ENCODE data around the gene LAMB3.

Gene LAMB3

GRCh38 chr1:209641832-209642172, 10.4 kb downstream of the LAMB3 start:
- DNase-seq (ENCODE audit: low read depth): no peak
- H3K4me3 ChIP-seq (ENCODE audit: low read depth, low read length): no peak overlapping the region

GRCh38 chr1:209635850-209636249, 16.4 kb downstream of the LAMB3 start:
- DNase-seq (ENCODE audit: low read depth): no peak
- H3K4me3 ChIP-seq (ENCODE audit: low read depth, low read length): no peak overlapping the region

GRCh38 chr1:209634005-209634737, 18.1 kb downstream of the LAMB3 start:
- no peak overlapping the region for H3K4me3 ChIP-seq (ENCODE audit: low read depth, low read length)
- no peak for DNase-seq (ENCODE audit: low read depth)

DNA sequence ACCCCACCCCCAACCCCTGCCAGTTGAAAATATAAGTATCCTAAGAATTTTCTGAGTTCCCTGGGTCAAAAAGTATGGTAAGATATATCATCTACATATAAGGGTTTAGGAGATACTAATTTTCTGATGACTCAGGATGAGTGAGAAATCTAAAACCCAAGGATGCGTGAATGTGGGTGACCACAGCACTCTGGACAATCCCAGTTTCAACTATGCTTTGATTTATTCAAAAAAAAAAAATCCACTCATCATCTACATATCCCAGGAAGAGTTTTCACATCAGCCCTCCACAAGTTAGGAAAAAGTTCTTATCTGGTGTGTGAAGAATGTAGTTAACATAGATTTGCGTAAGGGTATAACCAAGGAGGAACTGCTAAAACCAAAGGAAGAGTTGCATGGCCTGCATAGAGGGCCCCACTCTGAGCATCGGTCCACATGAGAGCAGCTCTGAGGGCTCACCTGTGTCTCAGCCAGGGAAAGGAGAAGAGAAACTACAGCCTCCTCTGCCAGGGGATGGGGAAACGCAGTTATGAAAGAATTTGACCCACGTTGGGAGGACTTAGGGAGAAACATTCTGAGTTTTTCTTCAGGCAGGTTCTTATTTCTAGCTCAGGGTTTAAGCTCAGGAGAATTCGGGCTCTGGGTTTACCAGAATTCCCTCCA, 18.8 kb downstream of the LAMB3 start:
- DNase-seq (ENCODE audit: low read depth): no peak
- no peak overlapping the region for H3K4me3 ChIP-seq (ENCODE audit: low read depth, low read length)

DNA sequence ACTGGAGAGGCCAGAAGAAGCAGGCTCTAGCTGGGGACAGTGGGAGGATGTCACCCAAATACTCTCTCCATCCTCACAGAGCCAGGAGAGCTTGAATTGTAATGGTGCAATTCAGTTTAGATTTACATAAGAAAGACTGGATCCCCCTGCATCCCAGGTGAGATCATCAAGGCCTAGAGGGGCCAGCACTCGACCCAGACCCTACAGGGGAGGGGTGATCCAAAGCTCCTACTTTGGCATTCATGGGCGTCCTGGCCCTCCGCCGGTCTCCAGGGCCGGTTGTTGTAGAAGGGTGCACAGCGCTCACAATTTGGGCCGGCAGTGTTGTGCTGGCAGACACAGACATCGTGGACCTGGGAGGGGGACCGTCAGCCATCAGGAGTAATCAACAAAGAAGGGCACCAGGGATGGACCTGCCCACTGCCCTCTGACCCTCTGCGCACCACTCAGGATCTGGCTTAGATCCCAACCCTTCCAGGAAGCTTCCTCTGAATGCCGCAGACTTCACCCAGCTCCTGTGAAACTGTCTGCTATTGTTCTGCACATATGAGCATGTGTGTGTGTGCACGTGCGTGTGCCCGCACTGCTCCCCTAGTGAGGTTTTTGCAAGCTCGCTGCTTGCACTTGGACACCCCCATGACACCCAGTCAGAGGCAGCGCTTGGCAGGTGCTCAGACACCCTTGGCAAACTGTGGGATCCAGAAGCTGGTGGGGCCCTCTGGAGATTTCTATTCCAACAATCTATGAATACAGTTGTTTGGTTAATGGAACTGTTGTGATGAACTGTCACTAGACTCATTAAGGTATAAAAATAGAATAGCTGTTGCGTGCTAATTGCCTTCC, 21.6 kb downstream of the LAMB3 start:
- no peak overlapping the region for H3K4me3 ChIP-seq (ENCODE audit: low read depth, low read length)
- no peak for DNase-seq (ENCODE audit: low read depth)

- H3K4me3 ChIP-seq (ENCODE audit: low read depth, low read length): no peak overlapping the region
- DNase-seq (ENCODE audit: low read depth): no peak
Measured at GRCh38 chr1:209629621-209630382, 22.4 kb downstream of the LAMB3 start.

DNA sequence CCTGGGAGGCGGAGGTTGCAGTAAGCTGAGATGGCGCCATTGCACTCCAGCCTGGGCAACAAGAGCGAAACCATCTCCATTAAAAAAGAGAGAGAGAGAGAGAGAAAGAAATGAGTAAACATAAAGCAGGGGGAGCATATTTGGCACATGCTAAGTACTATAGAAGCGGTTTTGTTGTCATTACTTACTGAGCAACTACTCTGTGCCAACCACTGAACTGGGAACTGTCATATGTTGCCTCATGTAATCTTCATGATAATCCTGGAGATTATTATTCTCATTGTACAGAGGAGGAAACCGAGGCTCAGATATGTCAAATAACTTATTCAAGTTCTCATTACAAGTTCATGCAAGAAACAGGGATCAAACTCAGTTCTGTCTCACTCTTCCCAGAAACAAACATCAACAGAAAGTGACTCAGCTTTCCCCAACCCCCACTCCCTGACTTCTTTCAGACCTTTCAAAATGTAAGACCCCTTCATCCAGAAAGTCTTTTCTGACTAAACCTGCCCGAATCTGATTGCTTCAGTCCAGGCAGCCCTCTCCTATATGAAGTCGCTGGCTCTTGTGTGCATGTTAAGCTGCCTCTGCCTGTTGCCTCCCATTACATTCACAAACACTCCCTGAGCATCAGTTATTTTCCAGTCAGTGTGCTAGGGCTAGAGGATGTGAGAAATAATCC, 23.5 kb downstream of the LAMB3 start:
- no peak overlapping the region for H3K4me3 ChIP-seq (ENCODE audit: low read depth, low read length)
- DNase-seq (ENCODE audit: low read depth): no peak

DNA sequence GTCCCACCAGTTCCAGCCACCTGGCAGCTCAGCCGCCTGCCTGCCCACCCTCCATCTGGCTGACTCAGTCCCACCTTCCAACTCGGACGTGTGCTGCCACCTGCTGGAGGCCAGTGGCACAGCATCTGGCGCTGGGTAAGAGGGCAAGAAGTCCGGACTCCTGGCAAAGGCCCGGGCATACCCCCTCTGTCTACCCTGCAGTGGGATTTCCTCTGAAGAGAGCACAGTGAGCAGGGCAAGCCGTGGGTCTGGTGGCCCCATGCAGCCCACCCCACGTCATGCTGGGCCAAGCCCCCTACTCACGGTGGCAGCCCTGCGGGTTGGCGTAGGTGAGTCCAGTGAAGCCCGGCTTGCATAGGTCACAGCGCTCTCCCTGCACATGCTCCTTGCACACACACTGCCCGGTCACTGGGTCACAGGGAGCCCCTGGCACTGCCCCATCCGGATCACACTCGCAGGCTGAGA, 24.5 kb downstream of the LAMB3 start:
- no peak for DNase-seq (ENCODE audit: low read depth)
- H3K4me3 ChIP-seq (ENCODE audit: low read depth, low read length): no peak overlapping the region

GRCh38 chr1:209627027-209627731, 25.0 kb downstream of the LAMB3 start:
- no peak for DNase-seq (ENCODE audit: low read depth)
- no peak overlapping the region for H3K4me3 ChIP-seq (ENCODE audit: low read depth, low read length)

DNA sequence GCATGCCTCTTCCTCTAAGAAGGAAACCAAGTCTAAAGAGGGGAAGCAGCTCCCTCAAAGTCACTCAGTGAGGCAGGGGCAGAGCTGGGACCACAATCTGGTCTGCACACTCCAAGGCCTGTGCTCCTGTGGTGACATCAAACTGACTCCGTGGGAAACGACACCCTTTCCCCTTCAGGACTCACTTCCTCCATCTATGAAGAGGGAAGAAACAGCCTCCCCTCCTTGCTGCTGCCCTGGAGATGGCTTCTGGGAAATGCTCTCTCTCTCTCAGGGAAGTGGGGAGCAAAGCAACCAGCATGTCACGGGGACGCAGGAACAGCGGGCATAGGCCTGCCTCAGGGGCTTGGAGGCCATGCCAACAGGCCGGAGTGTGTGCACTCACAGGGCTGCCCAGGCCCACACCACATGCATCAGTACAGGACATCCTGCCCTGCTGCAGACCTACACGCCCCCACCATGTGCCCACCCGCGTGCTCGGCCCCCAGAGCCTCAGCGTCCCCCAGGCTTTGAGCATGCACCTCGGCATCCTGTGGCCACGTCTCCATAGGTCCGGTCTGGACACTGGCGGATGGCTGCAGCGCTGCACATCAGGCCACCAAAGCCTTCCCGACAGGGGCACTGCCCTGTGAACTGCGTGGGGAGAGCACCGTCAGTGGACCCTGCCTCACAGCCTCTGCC, 25.7 kb downstream of the LAMB3 start:
- no peak overlapping the region for H3K4me3 ChIP-seq (ENCODE audit: low read depth, low read length)
- DNase-seq (ENCODE audit: low read depth): no peak

DNA sequence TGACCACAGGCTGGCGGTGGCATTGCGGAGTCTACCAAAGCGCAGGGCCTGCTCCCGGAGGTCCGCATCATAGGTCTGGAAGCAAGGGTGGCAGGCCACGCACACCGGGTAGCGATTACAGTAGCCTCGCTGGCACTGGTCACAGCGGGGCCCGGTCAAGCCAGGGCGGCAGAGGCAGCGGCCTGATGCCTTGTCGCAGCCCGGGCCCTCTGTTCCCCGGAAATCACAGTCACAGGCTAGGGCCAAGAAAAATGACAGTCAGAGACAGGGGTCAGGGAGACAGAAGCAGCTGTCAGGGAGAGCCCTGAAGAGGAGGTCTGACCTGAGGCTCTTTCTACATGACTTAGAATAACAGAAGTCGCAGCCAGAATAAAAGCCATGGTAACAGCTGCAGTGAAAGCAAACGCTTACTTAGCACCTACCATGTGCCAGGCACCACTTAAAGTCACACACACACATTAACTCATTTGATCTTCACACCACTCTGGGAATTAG, 26.4 kb downstream of the LAMB3 start:
- H3K4me3 ChIP-seq (ENCODE audit: low read depth, low read length): no peak overlapping the region
- DNase-seq (ENCODE audit: low read depth): no peak

- no peak overlapping the region for H3K4me3 ChIP-seq (ENCODE audit: low read depth, low read length)
- no peak for DNase-seq (ENCODE audit: low read depth)
Measured at GRCh38 chr1:209624558-209625549, 27.4 kb downstream of the LAMB3 start.

DNA sequence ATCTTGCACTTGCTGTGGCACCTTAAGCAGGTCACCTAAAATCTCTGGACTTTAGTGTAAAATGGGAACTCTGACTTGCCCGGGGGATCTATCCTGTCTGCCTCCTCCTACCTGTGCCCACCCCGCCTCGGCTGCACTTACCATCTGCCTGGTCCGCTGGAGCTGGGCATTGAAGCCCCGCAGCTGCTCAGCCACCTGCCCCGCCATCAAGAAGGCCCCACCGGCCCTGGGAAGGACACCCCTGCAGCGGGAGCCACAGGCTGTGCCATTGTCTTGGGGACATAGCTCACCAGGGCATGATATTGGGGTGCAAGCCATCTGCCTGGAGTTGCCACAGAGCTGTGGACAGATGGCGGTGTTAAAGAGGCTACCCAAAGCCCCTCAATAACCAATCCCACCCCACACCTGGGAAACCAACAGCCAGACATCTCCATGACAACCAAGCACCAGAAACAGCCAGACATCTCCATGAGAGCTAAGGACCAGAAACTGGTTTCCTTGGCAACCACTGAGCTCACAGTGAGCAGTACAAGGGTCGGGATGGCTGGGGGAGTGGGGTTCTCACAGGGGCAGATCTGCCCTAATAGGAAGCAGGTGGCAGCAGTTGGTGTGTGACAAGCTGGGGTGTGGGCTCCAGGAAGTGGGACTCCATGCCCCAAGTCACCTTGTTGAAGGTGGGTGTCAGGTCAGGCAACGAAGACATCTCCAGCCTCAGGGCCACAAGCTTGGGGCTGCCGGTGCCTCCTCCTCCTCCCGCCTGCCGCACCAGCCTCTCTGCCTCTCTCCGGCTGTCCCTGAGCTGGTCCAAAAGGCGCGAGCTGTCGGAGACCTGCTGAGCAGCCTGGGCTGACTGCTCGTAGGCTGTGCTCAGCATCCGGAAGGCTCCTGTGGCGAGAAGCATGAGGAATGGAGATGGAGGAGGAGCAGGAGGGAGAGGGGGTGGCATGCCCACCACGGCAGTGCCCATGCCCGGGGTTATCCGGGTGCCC, 29.1 kb downstream of the LAMB3 start:
- no peak for DNase-seq (ENCODE audit: low read depth)
- H3K4me3 ChIP-seq (ENCODE audit: low read depth, low read length): no peak overlapping the region

DNA sequence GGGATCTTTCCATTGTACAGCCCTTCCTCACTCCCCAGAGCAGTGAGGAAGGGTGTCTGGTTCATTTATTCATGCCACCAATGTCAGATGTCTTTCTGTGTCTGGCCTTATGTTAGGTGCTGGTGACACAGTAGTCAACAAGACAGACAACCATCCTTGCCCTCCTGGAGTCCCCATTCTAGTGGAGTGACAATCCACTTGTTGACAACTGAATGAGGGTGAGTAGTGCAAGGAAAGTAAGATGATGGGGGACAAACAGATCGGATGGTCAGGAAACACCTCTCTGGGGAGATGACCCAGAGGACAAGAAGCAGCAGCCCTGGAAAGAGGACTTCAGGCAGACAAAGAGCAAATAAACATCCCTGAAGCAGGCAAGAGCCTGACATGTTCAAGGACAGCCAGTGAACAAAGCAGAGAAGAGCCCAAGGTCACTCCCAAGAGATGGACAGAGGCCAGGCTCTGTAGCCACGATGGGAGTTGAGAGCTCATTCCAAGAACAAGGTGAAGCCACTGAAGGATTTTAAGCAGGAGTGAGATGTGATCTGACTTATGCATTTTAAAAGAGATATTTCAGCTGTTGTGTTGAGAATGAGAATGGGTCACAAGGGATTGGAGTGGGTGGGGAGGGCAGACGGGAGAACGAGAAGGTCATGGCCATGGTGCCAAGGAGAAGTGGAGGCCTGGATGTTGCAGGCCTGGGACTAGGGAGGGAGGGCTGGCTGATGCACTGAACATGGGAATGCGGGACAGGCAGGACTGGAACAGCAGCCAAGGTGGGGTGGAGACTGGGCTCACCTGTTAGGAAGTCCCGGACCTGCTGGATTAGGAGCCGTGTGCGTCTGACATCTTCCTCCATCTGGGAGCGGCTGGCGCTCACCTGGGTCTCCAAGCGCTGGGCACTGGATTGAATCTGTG, 30.2 kb downstream of the LAMB3 start:
- DNase-seq (ENCODE audit: low read depth): no peak
- no peak overlapping the region for H3K4me3 ChIP-seq (ENCODE audit: low read depth, low read length)

DNA sequence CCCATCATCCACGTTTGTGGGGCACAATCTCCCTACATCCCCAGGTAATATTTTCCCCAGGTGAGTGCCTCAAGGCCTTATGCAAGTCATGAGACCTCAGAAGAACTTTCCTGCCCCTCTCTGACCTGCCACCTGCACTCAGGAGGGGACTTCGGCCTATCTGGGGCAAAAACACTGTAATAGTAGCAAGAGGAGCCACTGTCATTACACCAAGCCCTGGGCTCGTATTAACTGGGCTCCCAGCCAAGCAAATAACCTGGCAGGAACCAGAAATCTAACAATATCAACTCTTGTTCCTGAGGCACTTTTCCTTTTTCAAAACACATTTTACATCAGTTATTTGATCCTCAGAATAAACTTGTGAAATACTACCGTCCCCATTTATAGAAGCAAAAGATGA, 30.9 kb downstream of the LAMB3 start:
- H3K4me3 ChIP-seq (ENCODE audit: low read depth, low read length): no peak overlapping the region

More for the DNA sequence above, 30.9 kb downstream of the LAMB3 start:
- no peak for DNase-seq (ENCODE audit: low read depth)

All from skeletal muscle cell (primary cell).